ENCODE data around the gene SLC38A6. TPM values are rescaled to one million over a fixed set of nuclear protein-coding genes. Genes with fewer than 3 reads are reported as not detected.

Gene SLC38A6
- total and polyA plus RNA-seq, 9 of the 15 experiments (the other 6 are each of a cell fraction or from before 2014, with no cell fraction given) = 9.8 to 40.3 (median 17.6) TPM

DNA sequence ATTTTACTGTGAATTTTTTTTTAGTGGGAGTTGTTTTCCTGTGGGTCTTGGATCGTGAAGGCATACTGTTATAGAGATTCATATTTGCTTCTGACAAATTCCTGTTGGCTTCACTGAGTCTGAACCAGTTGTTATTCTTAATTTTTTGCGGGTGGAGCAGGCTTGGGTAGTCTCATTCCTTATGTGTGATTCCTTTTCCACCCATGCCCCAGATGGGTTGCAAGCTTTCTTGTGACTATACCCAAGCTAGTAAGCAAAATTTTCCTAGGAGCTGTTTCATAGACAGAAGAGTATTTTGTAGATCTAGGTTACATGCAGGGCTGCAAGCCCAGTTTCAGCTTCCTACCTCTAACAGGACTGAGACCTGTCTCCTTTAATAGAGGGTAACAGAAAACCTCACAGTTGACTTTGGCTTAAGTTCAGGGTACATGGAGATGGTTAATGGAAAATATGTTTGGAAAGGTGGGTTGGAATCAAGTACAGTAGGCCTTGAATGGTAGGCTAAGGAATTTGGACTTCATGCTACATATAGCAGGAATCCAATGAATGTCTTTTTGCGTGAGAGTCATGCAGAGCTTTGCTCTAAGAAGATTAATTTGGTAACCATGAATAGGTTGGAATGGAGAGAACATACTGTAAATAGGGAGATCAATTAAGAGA is 29.1 kb upstream of the SLC38A6 start (continued):
- TF ChIP-seq ZNF436 (CRISPR knock-in tag; IDR thresholded peaks at IDR 0.05) (no peak), ZNF764 (CRISPR knock-in tag; IDR thresholded peaks at IDR 0.05; ENCODE audit: low read depth) (no peak), SP2 (IDR thresholded peaks at IDR 0.05; ENCODE audit: extremely low read depth, low read depth, low read length, poor library complexity, severe bottlenecking) (no peak), THRAP3 (IDR thresholded peaks at IDR 0.05; ENCODE audit: borderline replicate concordance) (no peak), EP300 (IDR thresholded peaks at IDR 0.05; ENCODE audit: low read length) (no peak), JUN (IDR thresholded peaks at IDR 0.05; ENCODE audit: borderline replicate concordance, low read depth, low read length) (no peak), JUN (CRISPR knock-in tag; IDR thresholded peaks at IDR 0.05; ENCODE audit: borderline replicate concordance) (no peak)

DNA sequence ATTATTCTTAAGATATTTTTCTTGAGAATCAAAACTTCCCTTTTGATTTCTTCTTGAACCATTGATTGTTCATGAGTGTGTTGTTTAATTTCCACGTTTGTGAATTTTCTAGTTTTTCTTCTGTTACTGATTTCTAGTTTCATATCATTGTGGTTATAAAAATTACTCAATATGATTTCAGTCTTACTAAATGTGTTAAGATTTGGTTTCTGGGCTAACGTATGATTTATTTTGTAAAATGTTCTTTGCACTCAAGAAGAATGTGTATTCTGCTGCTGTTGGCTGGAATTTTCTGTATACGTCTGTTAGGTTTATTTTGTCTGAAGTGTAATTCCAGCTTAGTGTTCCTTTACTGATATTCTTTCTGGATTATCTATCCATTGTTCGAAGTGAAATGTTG is 24.8 kb upstream of the SLC38A6 start:
- no peaks in the 10 kb centered on the region for H3K27me3 ChIP-seq (ENCODE audit: control insufficient read depth in 2 of 2, insufficient read depth in 2 of 2, low read length in 2 of 2)
- H3K27ac ChIP-seq (ENCODE audit: extremely low read depth, low read depth, low read length) = no peak overlapping the region
- no peaks in the 10 kb centered on the region for H3K9me3 ChIP-seq (replicated peaks; ENCODE audit: control insufficient read depth, insufficient read depth, low read depth, low read length)
- no peaks in the 10 kb centered on the region for H3K79me2 ChIP-seq (ENCODE audit: control insufficient read depth, insufficient read depth, low read length)
- no peak overlapping the region for H3K4me2 ChIP-seq (ENCODE audit: insufficient read depth, low read length)
- WGBS (ENCODE audit: insufficient coverage, low coverage, missing lambda C conversion rate) = 77% methylated on average over 4 of the region's 4 CpGs
- no peak for FAIRE-seq
- intact Hi-C loops (cut with micrococcal nuclease) = no loop called here
- no peaks in the 10 kb centered on the region for H3K4me1 ChIP-seq (replicated peaks in 1 of 2; ENCODE audit: control insufficient read depth in 2 of 2, insufficient read depth in 2 of 2, low read length in 2 of 2)
- ATAC-seq = no peak
- H2AFZ ChIP-seq (ENCODE audit: low read depth, low read length) = no peak overlapping the region
- BruUV-seq (replicated peaks) = no TSS peak
- ChIA-PET CTCF (ENCODE audit: low intra/inter-chr PET ratio) (no interaction called here), POLR2A (no interaction called here)
- no peak overlapping the region for H3K9ac ChIP-seq (ENCODE audit: insufficient read depth in 1 of 2, low read depth in 2 of 2, low read length in 2 of 2)
- no peaks in the 10 kb centered on the region for H3K36me3 ChIP-seq (ENCODE audit: control insufficient read depth, insufficient read depth, low read length)
- in situ Hi-C loops (cut with MboI) = no loop called here
- TF ChIP-seq SMAD4 (CRISPR knock-in tag; conservative IDR thresholded peaks at IDR 0.05) = no peak
- TF ChIP-seq RBFOX2 (IDR thresholded peaks at IDR 0.05; ENCODE audit: low read depth, low read length) = no peak
- no peaks in the 10 kb centered on the region for H4K20me1 ChIP-seq (replicated peaks; ENCODE audit: control insufficient read depth, insufficient read depth, low read length)
- no peak overlapping the region for H3K4me3 ChIP-seq
- H3K9me1 ChIP-seq (ENCODE audit: control insufficient read depth, insufficient read depth, low read length) = no peaks in the 10 kb centered on the region
- DNase-seq (ENCODE audit: extremely low read depth in 1 of 4, low spot score in 3 of 4) = no peak

All from K562 (cell line).